GM18951 (cell line): ENCODE results near the gene TTL.
"Not testable (repeated sequence)": the region's sequence is repeated elsewhere in the genome, so short reads cannot be mapped to it uniquely, and the experiment has no call there.

Source experiments
- POLR2A ChIP-seq: IDR thresholded peaks from 4 replicates; pipeline ENCODE4 v1.6.1; 2011; ENCODE audit warnings: mild to moderate bottlenecking; ENCODE audit not compliant: insufficient read length, insufficient read depth; ENCODE audit errors: extremely low read depth
- in situ Hi-C: fragments of 300-500 bp; cut with MboI; formaldehyde crosslinking; loops from one replicate; pipeline ENCODE4 v1.12.0; 2022; ENCODE audit warnings: low sequenced_read_pairs, mixed read lengths, inconsistent platforms; ENCODE audit not compliant: unreplicated experiment

TTL gene

DNA sequence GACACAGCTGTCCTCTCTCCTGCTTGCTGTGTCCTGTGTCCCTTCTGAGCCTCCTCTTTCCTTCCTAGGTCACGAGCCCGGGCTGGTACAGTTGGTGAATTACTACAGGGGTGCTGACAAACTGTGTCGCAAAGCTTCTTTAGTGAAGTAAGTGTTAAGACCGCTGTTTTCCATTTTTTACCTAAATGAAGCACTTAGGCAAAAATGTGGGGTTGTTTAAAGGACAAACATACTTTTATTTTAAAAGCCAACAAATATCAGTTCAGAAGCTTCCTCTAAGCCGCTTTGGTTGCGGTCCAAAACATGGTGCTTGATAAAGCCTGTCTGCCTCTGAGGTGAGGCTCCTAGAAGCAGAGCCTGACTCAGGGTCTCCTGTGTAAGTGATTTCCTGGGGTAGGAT is 3.9 kb downstream of the TTL start:
- in situ Hi-C loops, result no loop called here

DNA sequence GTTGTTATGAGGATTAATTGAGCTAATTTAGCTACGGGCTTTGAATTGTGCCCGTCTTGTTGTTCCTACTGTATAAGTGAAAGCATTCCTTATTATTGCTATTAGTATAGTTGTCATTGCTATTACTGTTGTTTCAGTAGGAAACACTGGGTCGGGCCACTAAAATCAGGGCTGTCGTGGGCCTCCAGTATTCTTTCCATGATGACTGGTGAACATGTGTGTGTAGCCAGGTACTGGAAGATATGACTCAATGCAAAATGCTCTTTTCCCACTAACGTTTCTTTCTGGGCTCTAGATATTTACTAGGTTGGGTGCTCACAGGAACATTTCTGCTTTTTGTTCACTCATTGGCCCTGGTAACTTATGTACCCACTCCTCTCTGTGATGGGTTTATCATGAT is 4.9 kb downstream of the TTL start:
- no peak for TF ChIP-seq POLR2A
- in situ Hi-C loops, result no loop called here

More for the DNA sequence above, 3.9 kb downstream of the TTL start:
- no peak for TF ChIP-seq POLR2A

DNA sequence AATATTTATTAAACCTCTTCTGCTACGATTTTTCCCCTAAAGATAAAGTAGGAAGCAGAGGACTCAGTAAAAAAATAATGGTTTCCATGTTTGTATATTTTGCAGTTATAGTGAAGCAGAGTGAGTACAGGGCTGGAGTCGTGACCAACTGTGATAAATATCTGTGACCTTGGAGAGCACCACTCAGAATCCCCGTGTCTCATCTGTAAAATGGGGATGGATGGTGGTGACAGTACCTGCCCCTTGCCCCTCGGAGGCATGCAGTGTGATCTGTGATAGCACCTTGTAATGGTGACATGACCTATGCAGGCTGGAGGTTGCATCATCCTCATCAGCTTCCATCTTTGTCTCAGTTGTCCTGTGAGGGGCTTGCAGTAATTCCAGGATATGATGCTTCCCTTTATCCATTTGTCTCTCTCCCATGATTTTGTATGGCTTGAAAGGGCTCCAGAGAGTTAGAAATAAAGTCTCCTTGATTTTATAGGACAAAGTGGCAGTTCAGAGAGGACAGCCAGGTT is 5.5 kb downstream of the TTL start:
- in situ Hi-C loops, result no loop called here
- TF ChIP-seq POLR2A, result no peak

DNA sequence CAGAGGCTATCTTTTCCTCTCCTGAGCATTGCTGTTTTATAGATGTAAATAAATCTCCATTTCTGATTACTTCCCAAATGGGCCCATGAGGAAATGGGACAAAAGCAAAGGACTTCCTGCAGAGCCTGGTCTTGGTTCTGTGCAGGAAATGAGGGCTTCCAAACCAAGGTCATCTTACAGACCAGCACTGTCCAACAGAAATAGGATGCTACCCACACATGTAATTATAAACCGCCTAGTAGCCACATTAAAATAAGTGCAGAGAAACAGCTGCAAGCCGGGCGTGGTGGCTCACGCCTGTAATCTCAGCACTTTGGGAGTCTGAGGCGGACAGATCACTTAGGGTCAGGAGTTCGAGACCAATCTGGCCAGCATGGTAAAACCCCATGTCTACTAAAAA is 6.2 kb downstream of the TTL start:
- in situ Hi-C loops, result no loop called here
- no peak for TF ChIP-seq POLR2A

DNA sequence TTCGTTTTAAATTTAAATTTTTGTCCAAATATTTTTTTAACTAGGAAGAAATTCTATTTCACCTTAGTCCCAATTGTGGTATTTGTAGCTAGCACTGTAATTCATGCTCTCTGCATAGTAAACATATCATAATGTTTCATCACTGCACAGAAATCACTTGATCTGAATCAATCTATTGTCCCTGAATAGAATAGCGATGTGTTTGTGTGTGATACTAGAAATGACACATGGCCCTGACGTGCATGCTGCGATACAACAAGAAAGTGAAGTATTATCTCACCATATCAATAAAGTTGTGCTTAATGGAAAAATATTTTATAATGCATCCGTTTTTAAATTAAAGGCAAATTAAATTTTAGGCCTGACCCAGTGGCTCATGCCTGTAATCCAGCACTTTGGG is 10.0 kb downstream of the TTL start:
- in situ Hi-C loops, result no loop called here
- TF ChIP-seq POLR2A, result no peak

DNA sequence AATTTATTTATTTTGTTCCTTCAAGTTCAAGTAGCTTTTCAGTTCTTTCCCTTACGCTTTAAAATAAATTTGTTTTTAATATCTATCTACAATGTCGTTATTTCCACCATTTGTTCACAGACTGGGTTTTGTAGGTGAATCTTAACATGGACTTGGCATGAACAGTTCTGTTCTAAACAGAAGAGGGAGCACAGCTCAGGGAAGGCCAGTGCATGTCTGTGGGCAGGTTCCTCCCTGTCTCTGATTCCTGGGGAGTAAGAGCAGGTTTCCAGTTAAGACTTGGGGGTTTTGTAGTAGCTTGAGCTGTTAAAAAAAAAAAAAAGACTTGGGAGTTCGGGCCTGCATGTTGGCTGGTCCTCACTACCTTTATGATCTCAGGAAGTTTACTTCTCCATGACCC is 11.1 kb downstream of the TTL start:
- in situ Hi-C loops, result no loop called here
- no peak for TF ChIP-seq POLR2A

DNA sequence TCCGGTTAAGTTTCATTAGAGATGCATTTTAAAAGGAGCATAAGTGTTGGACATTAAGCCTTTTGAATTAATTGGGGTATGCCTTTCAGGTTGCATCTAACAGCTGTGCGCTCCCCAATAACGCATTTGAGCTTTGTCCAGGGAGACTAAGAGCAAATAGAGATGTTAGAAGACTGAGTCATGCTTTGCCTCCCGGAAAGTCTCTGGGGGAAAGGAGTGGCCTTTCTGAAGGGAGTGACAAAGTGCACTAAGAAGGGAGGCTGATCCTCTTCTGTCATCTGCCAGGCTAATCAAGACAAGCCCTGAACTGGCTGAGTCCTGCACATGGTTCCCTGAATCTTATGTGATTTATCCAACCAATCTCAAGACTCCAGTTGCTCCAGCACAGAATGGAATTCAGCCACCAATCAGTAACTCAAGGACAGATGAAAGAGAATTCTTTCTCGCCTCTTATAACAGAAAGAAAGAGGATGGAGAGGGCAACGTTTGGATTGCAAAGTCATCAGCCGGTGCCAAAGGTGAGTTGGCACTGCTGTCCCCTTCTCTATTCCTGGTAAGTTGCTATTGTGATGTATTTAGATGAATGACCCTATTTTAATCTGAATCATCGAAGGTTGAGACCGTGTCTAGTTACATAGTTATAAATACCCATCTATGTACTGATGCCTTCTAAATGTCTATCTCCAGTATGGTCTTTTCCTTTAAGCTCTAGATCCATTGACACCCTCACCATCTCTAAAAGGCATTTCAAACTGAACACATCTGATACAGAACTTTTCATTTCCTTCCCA is 12.1 kb downstream of the TTL start:
- in situ Hi-C loops, result no loop called here
- TF ChIP-seq POLR2A, result no peak

DNA sequence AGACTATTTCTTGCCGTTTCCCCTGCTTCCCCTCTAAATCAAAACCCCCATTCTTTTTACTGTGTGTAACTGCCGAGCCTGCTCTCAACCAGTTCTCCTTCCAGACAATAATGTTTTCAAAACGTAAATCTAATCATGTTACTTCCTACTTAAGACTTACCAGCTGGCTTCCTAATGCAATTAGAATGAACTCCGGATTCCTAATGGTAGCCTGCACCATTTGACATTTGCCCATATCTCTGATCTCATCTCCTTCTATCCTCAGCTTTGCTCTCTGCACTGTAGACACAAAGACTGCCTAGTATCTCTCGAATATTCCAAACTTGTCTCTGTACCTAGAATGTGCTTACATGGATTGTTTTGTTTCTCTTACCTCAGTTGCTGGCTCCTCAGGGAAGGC is 12.9 kb downstream of the TTL start:
- in situ Hi-C loops, result no loop called here
- no peak for TF ChIP-seq POLR2A

DNA sequence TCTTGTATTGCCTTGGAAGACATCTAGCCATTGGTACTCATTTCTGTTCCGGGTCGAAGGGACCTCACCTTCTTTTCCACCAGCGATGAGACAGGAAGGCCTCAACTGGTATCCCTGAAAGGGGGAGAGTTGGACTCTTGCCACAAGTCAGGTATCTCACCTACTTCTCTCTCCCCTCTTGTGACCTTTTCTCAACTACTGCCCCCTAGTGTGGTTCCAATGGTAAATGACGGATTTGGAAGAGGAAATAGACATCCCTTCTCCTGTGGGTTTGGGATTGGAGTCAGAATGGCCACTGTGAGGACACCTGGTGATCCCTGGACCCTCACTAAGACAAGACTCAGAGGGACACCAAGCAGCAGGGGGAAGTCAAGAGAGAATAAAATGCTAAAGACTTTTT is 13.9 kb downstream of the TTL start:
- in situ Hi-C loops, result not testable (repeated sequence)

DNA sequence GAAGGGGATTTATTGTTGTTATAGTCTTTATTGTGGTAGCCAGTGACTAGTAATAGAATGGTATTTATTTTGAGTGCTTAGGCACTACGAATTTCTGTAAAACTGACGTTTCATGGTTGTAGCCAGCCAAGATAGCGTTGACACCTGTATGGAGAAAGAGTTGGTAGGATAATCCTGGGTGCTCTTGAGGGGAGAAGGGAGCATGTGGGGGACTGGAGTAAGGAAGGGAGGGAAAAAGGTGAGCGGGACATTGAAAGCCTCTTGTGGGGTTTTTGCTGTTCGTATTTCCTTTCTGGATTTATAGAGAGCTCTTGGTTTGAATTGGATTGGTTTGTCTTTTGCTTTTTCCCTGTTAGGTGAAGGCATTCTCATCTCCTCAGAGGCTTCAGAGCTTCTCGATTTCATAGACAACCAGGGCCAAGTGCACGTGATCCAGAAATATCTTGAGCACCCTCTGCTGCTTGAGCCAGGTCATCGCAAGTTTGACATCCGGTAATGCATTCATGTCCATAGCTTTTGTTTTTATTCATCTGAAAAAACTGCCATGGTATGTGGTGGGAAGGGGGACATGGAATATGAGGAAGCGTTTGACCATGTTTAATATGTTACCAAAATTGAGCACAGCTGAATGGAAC is 19.0 kb downstream of the TTL start:
- in situ Hi-C loops, result not testable (repeated sequence)

DNA sequence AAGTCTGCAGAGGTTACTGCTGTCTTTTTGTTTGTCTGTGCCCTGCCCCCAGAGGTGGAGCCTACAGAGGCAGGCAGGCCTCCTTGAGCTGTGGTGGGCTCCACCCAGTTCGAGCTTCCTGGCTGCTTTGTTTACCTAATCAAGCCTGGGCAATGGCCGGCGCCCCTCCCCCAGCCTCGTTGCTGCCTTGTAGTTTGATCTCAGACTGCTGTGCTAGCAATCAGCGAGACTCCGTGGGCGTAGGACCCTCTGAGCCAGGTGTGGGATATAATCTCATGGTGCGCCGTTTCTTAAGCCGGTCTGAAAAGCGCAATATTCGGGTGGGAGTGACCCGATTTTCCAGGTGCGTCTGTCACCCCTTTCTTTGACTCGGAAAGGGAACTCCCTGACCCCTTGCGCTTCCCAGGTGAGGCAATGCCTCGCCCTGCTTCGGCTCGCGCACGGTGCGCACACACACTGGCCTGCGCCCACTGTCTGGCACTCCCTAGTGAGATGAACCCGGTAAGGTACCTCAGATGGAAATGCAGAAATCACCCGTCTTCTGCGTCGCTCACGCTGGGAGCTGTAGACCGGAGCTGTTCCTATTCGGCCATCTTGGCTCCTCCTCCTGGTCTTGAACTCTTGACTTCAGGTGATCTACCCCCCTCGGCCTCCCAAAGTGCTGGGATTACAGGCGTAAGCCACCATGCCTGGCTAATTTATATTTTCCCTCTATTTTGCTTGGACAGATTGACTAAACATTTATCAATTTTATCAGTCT is 27.5 kb downstream of the TTL start:
- in situ Hi-C loops, result not testable (repeated sequence)

DNA sequence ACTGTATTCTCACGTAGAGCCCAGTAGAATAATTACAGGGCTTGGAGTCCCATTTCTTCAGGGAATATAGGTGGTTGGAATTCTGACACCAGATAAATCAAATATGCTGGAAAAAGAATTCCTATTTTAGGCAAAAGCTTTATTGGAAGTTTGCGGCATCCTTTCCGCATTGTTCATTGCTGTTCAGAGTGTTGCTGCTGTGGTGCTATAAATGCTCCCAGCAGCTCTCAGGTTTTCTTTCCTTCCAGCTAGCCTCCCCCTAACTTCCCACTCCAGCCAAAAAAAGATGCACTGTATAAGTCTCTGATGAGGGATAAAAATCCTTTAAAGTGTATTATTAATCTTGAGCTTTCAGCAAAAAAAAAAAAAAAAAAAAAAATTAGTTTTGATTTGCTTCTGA is 34.8 kb downstream of the TTL start:
- no peak for TF ChIP-seq POLR2A
- in situ Hi-C loops, result no loop called here

DNA sequence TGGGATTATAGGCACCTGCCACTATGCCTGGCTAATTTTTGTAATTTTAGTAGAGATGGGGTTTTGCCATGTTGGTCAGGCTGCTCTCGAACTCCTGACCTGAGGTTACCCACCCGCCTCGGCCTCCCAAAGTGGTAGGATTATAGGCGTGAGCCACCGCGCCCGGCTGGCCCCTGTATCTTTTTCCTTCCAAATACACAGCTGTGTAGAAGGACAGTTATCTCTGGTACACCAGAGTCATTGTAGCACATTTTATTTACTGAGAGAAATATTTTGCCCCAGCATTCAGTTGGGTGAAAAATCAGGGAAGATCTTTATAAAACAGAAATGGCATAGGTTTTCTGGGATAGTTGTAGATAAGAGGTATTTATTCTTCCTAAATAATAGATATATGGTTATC is 36.9 kb downstream of the TTL start:
- TF ChIP-seq POLR2A, result no peak
- in situ Hi-C loops, result no loop called here

DNA sequence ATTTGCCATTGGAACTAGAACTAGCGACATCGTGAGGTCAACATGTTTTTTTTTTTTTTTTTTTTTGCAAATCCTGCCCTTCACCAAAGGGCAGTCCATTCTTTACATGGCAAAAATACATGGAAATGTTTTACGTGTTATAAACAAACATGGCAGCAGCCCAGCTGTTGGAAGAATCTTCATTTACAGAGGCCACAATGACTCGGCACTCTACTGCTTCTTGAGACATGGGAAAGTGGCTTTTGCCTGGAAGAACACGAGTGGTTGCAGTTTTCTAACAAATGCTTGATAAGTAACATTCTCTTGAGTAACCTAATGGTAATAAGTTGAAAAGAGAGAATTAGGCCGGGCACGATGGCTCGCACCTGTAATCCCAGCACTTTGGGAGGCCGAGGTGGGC is 37.5 kb downstream of the TTL start:
- TF ChIP-seq POLR2A, result no peak
- in situ Hi-C loops, result no loop called here

DNA sequence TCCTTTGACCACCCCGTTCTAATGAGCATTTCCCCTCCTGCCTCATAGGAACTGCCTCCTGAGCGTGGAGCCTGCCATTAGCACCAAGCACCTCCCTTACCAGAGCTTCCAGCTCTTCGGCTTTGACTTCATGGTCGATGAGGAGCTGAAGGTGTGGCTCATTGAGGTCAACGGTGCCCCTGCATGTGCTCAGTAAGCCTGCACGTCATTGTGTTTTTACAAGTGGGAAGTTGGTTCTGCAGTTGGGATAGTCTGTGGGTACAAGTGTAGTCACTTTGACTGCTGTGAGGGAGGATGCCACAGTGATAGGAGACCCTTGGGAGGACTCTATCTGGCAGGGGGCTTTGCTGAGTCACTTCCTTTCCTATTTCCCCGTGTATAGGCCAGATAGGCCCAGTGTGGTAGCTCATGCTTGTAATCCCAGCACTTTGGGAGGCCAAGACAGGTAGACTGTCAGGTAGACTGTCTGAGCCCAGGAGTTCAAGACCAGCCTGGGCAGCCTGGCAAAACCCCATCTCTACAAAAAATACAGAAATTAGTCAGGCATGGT is 38.4 kb downstream of the TTL start:
- in situ Hi-C loops, result no loop called here
- no peak for TF ChIP-seq POLR2A
